Skeletal muscle tissue (tissue), 4 donors: Measurements from ENCODE around the gene TRPC4. TPM values are rescaled to one million over a fixed set of nuclear protein-coding genes. Genes with fewer than 3 reads are reported as not detected.
A peak's percentile ranks its signal among the peaks of the same experiment; 100 is the strongest.

Experiments
- H3K27ac ChIP-seq: one replicate; pipeline ENCODE4 v1.7.0; 2013; ENCODE audit warnings: mild to moderate bottlenecking, low read depth, low read length, inconsistent platforms
- H3K27me3 ChIP-seq, 3 donors: one replicate each; pipeline ENCODE4 v1.7.0; 2013; ENCODE audit warnings: low read length in 3 of 3; ENCODE audit not compliant: control insufficient read depth in 3 of 3, insufficient read depth in 3 of 3
- H3K36me3 ChIP-seq, 3 donors: one replicate each; pipeline ENCODE4 v1.7.0; 2013; ENCODE audit warnings: low read length in 3 of 3; ENCODE audit not compliant: control insufficient read depth in 3 of 3, insufficient read depth in 3 of 3
- H3K4me1 ChIP-seq, 3 donors: one replicate each; pipeline ENCODE4 v1.7.0; 2013; ENCODE audit warnings: low read length in 3 of 3, mild to moderate bottlenecking in 3 of 3; ENCODE audit not compliant: control insufficient read depth in 3 of 3, insufficient read depth in 3 of 3
- H3K4me3 ChIP-seq, 3 donors: one replicate each; pipeline ENCODE4 v1.7.0; 2013; ENCODE audit warnings: low read length in 3 of 3
- H3K9ac ChIP-seq, 3 donors: one replicate each; pipeline ENCODE4 v1.7.0; 2013; ENCODE audit warnings: low read length in 3 of 3, mild to moderate bottlenecking in 3 of 3, moderate library complexity in 2 of 3, low read depth in 1 of 3
- H3K9me3 ChIP-seq, 3 donors: one replicate each; pipeline ENCODE4 v1.7.0; 2013; ENCODE audit warnings: low read length in 3 of 3; ENCODE audit not compliant: control insufficient read depth in 3 of 3
- total RNA-seq: library from RNA; depleted of rRNA; stranded (reverse); fragments of >200 nt; gene quantifications from one replicate; pipeline ENCODE4 v1.2.3, GENCODE V29; 2014
- donor health status: Osteomylitis.

TRPC4 gene
- total RNA-seq, 1 donor from 2014 or later, result 1.6 TPM

- no peaks in the 10 kb centered on the region for H3K4me1 ChIP-seq
- no peak overlapping the region for H3K4me3 ChIP-seq
- H3K27me3 ChIP-seq, result no peaks in the 10 kb centered on the region
- no peaks in the 10 kb centered on the region for H3K9me3 ChIP-seq
- H3K9ac ChIP-seq, result no peak overlapping the region
- H3K36me3 ChIP-seq, result no peaks in the 10 kb centered on the region
- H3K27ac ChIP-seq, result no peak overlapping the region
Measured at GRCh38 chr13:37889102-37889501, 19.5 kb upstream of the TRPC4 start.

DNA sequence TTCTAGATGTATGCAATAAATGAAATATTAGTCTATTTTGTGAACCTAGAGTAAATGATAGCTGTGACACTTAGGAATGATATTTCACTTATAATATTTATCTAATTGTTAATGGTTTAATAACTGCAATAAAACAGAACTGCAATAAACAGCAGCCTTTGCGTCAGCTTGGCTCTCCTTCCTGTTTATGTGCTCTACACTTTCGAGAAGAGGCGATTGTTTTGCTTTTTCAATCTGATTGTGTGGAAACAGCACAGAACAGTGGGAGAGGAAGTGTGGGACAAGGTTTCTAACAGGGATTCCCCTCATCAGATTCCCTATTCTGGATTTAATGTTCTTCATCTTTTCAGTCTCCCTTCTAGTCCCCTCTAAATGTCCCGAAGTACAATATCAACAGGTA, 17.3 kb upstream of the TRPC4 start:
- H3K9ac ChIP-seq, result no peak overlapping the region
- no peaks in the 10 kb centered on the region for H3K36me3 ChIP-seq
- H3K27ac ChIP-seq, result no peak overlapping the region
- no peak overlapping the region for H3K4me3 ChIP-seq
- no peaks in the 10 kb centered on the region for H3K4me1 ChIP-seq
- no peaks in the 10 kb centered on the region for H3K9me3 ChIP-seq
- H3K27me3 ChIP-seq, result no peaks in the 10 kb centered on the region

DNA sequence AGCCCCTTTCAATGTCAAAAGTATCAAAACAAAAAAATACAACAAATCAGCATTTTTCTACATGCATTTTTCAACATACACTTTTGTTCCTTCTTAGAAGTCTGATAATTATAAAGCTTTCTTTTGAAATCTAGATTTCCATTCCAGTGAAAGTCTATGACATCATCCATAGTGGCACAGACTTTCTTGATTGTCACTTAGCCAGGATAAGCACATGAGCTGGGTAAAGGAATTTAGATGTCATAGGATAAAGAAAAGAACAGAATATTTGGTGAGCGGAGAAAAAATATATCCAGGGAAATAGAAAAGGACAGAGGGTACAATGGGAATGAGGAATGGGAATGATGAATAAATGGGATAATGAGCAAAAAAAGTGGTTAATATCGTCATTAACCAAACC, 15.1 kb upstream of the TRPC4 start:
- Histone ChIP-seq H3K9me3 (no peaks in the 10 kb centered on the region), H3K4me3 (no peak overlapping the region), H3K4me1 (no peaks in the 10 kb centered on the region), H3K27me3 (no peaks in the 10 kb centered on the region), H3K27ac (no peak overlapping the region), H3K36me3 (no peaks in the 10 kb centered on the region), H3K9ac (no peak overlapping the region)

- Histone ChIP-seq H3K9me3 (no peaks in the 10 kb centered on the region), H3K27me3 (no peaks in the 10 kb centered on the region), H3K36me3 (no peaks in the 10 kb centered on the region), H3K4me3 (no peak overlapping the region), H3K4me1 (no peaks in the 10 kb centered on the region), H3K27ac (no peak overlapping the region), H3K9ac (no peak overlapping the region)
Measured at GRCh38 chr13:37884026-37884425, 14.5 kb upstream of the TRPC4 start.

- no peak overlapping the region for H3K27ac ChIP-seq
- no peak overlapping the region for H3K9ac ChIP-seq
- peaks cover 0 to 4% (median 0%) of the 10 kb centered on the region in 3 donors for H3K27me3 ChIP-seq
- no peaks in the 10 kb centered on the region for H3K4me1 ChIP-seq
- no peak overlapping the region for H3K4me3 ChIP-seq
- no peaks in the 10 kb centered on the region for H3K9me3 ChIP-seq
- no peaks in the 10 kb centered on the region for H3K36me3 ChIP-seq
Measured at GRCh38 chr13:37878921-37879320, 9.3 kb upstream of the TRPC4 start.

DNA sequence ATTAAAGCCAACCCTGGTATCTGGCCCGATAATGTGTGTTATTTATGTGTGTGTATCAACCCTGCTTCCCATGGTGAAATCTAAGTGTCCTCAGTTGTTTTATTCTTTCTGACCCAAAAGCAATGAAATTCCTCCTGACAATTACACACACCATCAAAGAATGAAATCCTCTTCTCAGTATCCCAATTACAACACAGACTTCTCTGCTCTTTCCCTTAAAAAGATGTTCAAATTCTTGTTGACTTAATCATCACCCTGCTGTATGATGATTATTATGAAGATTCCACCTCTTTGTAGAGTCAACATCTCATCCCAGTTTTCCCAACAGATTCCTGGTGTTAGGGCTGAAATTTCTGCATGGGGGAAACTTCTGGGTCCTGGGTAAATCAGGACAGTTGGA, 8.9 kb upstream of the TRPC4 start:
- no peak overlapping the region for H3K27ac ChIP-seq
- no peaks in the 10 kb centered on the region for H3K9me3 ChIP-seq
- no peaks in the 10 kb centered on the region for H3K4me1 ChIP-seq
- no peaks in the 10 kb centered on the region for H3K36me3 ChIP-seq
- peaks cover 0 to 4% (median 0%) of the 10 kb centered on the region in 3 donors for H3K27me3 ChIP-seq
- H3K9ac ChIP-seq, result no peak overlapping the region
- H3K4me3 ChIP-seq, result no peak overlapping the region

GRCh38 chr13:37870895-37871550, 1.5 kb upstream of the TRPC4 start:
- H3K4me3 ChIP-seq, result peak overlapping the region in 1 of 3 donors; percentile 57

DNA sequence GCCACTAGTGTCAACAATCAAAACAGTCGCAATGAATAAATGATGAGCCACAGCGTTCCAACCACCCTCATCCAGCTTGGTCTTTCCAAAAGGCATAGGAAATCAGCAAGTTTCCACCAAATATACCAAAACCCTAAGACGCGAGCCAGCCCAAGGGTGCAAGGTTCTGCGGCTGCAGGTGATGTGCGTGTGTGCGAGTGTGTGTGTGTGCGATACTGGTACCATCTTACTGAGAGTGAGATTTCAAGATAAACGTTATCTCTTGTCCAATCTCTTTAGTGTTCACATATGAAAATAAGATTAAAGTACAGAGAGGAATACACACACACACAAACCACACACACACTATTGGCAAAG, 895 bp upstream of the TRPC4 start:
- no peaks in the 10 kb centered on the region for H3K36me3 ChIP-seq
- H3K9ac ChIP-seq, result no peak overlapping the region
- H3K4me1 ChIP-seq, result peaks cover 4 to 8% (median 5%) of the 10 kb centered on the region in 3 donors
- peak overlapping the region; percentile 29 to 59 (median 57) for H3K4me3 ChIP-seq
- peaks cover 21 to 24% (median 22%) of the 10 kb centered on the region in 3 donors for H3K27me3 ChIP-seq
- no peaks in the 10 kb centered on the region for H3K9me3 ChIP-seq
- no peak overlapping the region for H3K27ac ChIP-seq

More at GRCh38 chr13:37870895-37871550, 1.5 kb upstream of the TRPC4 start:
- Histone ChIP-seq H3K27me3 (peaks cover 21 to 26% (median 24%) of the 10 kb centered on the region in 3 donors), H3K27ac (no peak overlapping the region), H3K4me1 (peaks cover 4 to 8% (median 5%) of the 10 kb centered on the region in 3 donors), H3K36me3 (no peaks in the 10 kb centered on the region), H3K9me3 (no peaks in the 10 kb centered on the region), H3K9ac (no peak overlapping the region)

GRCh38 chr13:37869506-37869755, 141 bp downstream of the TRPC4 start:
- no peaks in the 10 kb centered on the region for H3K9me3 ChIP-seq
- peak overlapping the region in 1 of 3 donors; percentile 48 for H3K9ac ChIP-seq
- no peaks in the 10 kb centered on the region for H3K36me3 ChIP-seq
- no peak overlapping the region for H3K27ac ChIP-seq
- H3K27me3 ChIP-seq, result peaks cover 21 to 24% (median 22%) of the 10 kb centered on the region in 3 donors
- peak overlapping the region; percentile 32 to 65 (median 56) for H3K4me3 ChIP-seq
- peaks cover 4 to 8% (median 5%) of the 10 kb centered on the region in 3 donors for H3K4me1 ChIP-seq

- peak overlapping the region; percentile 32 to 65 (median 56) for H3K4me3 ChIP-seq
- no peaks in the 10 kb centered on the region for H3K36me3 ChIP-seq
- H3K9me3 ChIP-seq, result no peaks in the 10 kb centered on the region
- no peak overlapping the region for H3K27ac ChIP-seq
- H3K4me1 ChIP-seq, result peaks cover 4 to 8% (median 5%) of the 10 kb centered on the region in 3 donors
- H3K9ac ChIP-seq, result peak overlapping the region in 1 of 3 donors; percentile 48
- peaks cover 21 to 24% (median 22%) of the 10 kb centered on the region in 3 donors for H3K27me3 ChIP-seq
Measured at GRCh38 chr13:37868691-37869505, 674 bp downstream of the TRPC4 start.
